HEK293 (cell line): ENCODE measurements around the gene CLPSL1.

Experiments
- CTCF ChIP-seq: fragments of 450-650 bp; formaldehyde crosslinking; IDR thresholded peaks from 2 replicates; pipeline ENCODE4 v1.5.1; 2016; ENCODE audit warnings: missing biosample characterization, missing genetic modification characterization
- PATZ1 ChIP-seq: fragments of 450-650 bp; formaldehyde crosslinking; IDR thresholded peaks from 2 replicates; pipeline ENCODE4 v1.5.1; 2016; ENCODE audit warnings: missing biosample characterization, missing genetic modification characterization
- TCF7L2 ChIP-seq: IDR thresholded peaks from 2 replicates; pipeline ENCODE4 v1.6.1; 2011; ENCODE audit warnings: low read depth, mild to moderate bottlenecking, inconsistent platforms, low read length, moderate library complexity, borderline replicate concordance
- ZBTB17 ChIP-seq: fragments of 450-650 bp; formaldehyde crosslinking; IDR thresholded peaks from 2 replicates; pipeline ENCODE4 v1.5.1; 2016; ENCODE audit warnings: missing biosample characterization, missing genetic modification characterization
- ZNF114 ChIP-seq: fragments of 450-650 bp; formaldehyde crosslinking; IDR thresholded peaks from 2 replicates; pipeline ENCODE4 v1.5.0; 2017; ENCODE audit warnings: missing biosample characterization, missing genetic modification characterization
- ZNF391 ChIP-seq: fragments of 450-650 bp; formaldehyde crosslinking; IDR thresholded peaks from 2 replicates; pipeline ENCODE4 v1.5.1; 2016; ENCODE audit warnings: low read depth, missing biosample characterization, missing genetic modification characterization, borderline replicate concordance
- ZNF548 ChIP-seq: fragments of 450-650 bp; formaldehyde crosslinking; IDR thresholded peaks from 2 replicates; pipeline ENCODE4 v1.5.1; 2016; ENCODE audit warnings: missing biosample characterization, missing genetic modification characterization
- ZSCAN18 ChIP-seq: fragments of 450-650 bp; formaldehyde crosslinking; IDR thresholded peaks from 2 replicates; pipeline ENCODE4 v1.5.1; 2016; ENCODE audit warnings: missing biosample characterization, missing genetic modification characterization

GRCh38 chr6:35731414-35731735 is 49.4 kb upstream of the CLPSL1 start:
- TF ChIP-seq ZNF114 (tag by site-specific recombination): no peak
- TF ChIP-seq ZBTB17 (tag by site-specific recombination): no peak
- TF ChIP-seq ZSCAN18 (tag by site-specific recombination): no peak
- no peak for TF ChIP-seq ZNF548 (tag by site-specific recombination)
- no peak; the same call in 1 of the 2 replicates for TF ChIP-seq PATZ1 (tag by site-specific recombination)
- TF ChIP-seq CTCF: no peak
- no peak for TF ChIP-seq ZNF391 (tag by site-specific recombination)
- TF ChIP-seq TCF7L2: no peak
